ENCODE results near the gene NR2F2. TPM values are rescaled to one million over a fixed set of nuclear protein-coding genes. Genes with fewer than 3 reads are reported as not detected.
A peak's percentile ranks its signal among the peaks of the same experiment; 100 is the strongest.

NR2F2 gene
- total RNA-seq, 1 donor from 2014 or later, result 32.1 TPM

DNA sequence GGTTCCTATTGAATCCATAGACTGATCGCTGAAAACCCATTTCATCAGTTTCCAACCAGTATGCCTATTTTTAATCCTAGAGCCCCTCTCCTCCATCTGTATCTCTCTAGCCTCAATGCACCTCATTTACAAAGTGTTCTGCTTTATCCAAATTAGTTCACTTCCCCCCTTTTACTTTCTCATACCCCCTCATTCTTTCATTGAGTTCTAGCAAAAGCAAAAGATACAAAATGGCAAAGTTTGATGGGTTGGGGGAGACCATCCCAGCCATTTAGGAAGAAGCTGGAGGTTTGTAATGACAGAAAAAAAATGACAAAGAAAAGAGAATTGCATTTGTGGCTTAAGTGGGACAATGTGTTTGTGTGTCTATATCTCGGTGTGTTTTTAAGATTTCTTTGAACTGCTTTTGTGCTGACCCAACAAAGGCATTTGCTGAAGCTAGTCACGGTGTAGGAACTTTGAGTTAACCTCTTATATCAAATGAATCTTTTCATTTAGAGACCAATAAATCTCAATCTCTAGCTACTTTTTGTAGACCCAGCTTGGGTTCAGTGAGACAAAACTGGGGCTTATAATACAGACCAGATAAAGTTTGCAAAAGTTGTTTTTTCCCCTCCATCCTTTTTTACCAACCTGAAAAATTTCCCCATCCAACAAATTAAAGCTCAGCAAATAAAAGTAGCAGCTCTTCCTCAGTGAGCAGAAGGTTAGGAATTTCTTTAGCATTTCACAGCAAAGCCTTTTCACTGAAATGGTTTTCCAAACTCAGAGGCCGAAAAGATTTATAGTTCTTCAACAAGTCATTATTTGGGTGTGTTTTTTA, 18.7 kb downstream of the NR2F2 start:
- Histone ChIP-seq H3K9ac (no peak overlapping the region), H2AFZ (replicated peaks) (no peak overlapping the region), H3K27me3 (peaks cover 51% of the 10 kb centered on the region), H3K4me1 (peaks cover 93% of the 10 kb centered on the region), H3K27ac (no peak overlapping the region), H4K20me1 (ENCODE audit: low read depth) (peaks cover 95% of the 10 kb centered on the region), H3K4me3 (peak overlapping the region; percentile 7), H3F3A (ENCODE audit: low read depth) (peaks cover 90% of the 10 kb centered on the region), H3K36me3 (no peaks in the 10 kb centered on the region), H3K79me2 (ENCODE audit: low read depth) (peaks cover 80% of the 10 kb centered on the region), H3K9me3 (ENCODE audit: low read depth) (no peaks in the 10 kb centered on the region), H3K4me2 (peak overlapping the region; percentile 98)
- TF ChIP-seq EZH2 (IDR thresholded peaks at IDR 0.05), result no peak
- Mint-ChIP-seq H3K9me3 (no peaks in the 10 kb centered on the region), H3K4me1 (peaks cover 86% of the 10 kb centered on the region), H3K27ac (peak overlapping the region; percentile 52), H3K36me3 (peaks cover 4% of the 10 kb centered on the region), H3K4me3 (peak overlapping the region; percentile 79), H3K27me3 (ENCODE audit: insufficient read depth, low read depth) (peaks cover 30% of the 10 kb centered on the region)
- DNase-seq (ENCODE audit: low spot score), result peak; percentile 7

DNA sequence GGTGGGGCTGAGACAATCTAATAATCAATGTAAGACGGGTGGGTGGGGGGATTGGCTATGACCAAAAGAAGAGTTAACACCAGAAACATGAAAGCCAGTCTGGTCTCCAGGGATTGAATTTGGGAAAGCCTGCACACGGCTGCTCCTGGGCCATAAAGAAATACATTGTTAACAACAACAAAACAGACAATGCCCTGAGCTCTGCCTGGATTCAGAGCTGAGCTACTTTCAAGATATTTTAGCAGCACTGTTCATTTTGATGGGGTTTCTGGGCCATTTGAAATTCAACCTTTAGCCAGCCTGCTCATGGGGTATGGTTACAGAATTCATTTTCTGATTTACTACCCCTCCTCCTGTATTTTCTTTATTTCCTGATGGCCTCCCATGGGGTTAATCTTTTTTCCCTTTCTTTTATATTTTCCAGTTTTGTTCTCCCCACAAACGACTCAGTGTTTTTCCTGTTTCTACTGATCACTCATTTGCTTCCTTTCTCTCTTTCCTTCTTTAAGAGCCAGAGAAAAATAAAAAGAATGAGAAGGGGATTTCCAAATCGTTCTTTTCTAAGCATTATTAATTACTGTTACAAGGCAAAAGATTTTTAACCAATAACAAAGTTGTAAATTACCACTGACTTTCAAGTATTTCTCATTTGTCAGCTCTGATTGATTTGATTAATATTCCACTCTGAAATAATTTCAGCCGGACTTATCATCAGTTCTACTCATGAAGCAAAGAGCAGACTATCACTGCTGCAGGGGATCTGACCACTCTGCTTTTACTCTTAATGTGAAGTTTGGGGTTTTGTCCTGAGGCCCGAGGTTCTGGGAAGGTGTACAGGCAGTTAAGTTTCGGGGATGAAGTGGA, 19.6 kb downstream of the NR2F2 start:
- H3K9ac ChIP-seq, result no peak overlapping the region

GRCh38 chr15:96350934-96351724, 20.6 kb downstream of the NR2F2 start:
- Mint-ChIP-seq H3K36me3 (peaks cover 2% of the 10 kb centered on the region), H3K4me3 (peak overlapping the region; percentile 71), H3K9me3 (no peaks in the 10 kb centered on the region), H3K27me3 (ENCODE audit: insufficient read depth, low read depth) (peaks cover 28% of the 10 kb centered on the region), H3K27ac (no peak overlapping the region), H3K4me1 (peaks cover 77% of the 10 kb centered on the region)
- Histone ChIP-seq H2AFZ (replicated peaks) (no peak overlapping the region), H3K9me3 (ENCODE audit: low read depth) (no peaks in the 10 kb centered on the region), H3K4me1 (peaks cover 94% of the 10 kb centered on the region), H3K4me3 (peak overlapping the region; percentile 39), H3K36me3 (no peaks in the 10 kb centered on the region), H3K27ac (no peak overlapping the region), H4K20me1 (ENCODE audit: low read depth) (peaks cover 88% of the 10 kb centered on the region), H3K79me2 (ENCODE audit: low read depth) (peaks cover 65% of the 10 kb centered on the region), H3F3A (ENCODE audit: low read depth) (peaks cover 90% of the 10 kb centered on the region), H3K4me2 (peak overlapping the region; percentile 98), H3K27me3 (peaks cover 69% of the 10 kb centered on the region), H3K9ac (no peak overlapping the region)
- no peak for TF ChIP-seq CTCF (IDR thresholded peaks at IDR 0.05)
- no peak for TF ChIP-seq EZH2 (IDR thresholded peaks at IDR 0.05)
- no peak for TF ChIP-seq EZH2phosphoT487 (IDR thresholded peaks at IDR 0.05)
- DNase-seq (ENCODE audit: low spot score), result no peak

More for the DNA sequence above, 19.6 kb downstream of the NR2F2 start:
- no peak overlapping the region for H3K27ac Mint-ChIP-seq
- Histone ChIP-seq H3K79me2 (ENCODE audit: low read depth) (peaks cover 71% of the 10 kb centered on the region), H3K4me3 (peak overlapping the region; percentile 7), H3F3A (ENCODE audit: low read depth) (peaks cover 90% of the 10 kb centered on the region), H3K4me2 (peak overlapping the region; percentile 98), H2AFZ (replicated peaks) (no peak overlapping the region), H4K20me1 (ENCODE audit: low read depth) (peaks cover 91% of the 10 kb centered on the region), H3K9me3 (ENCODE audit: low read depth) (no peaks in the 10 kb centered on the region), H3K36me3 (no peaks in the 10 kb centered on the region), H3K27me3 (peaks cover 60% of the 10 kb centered on the region), H3K4me1 (peaks cover 93% of the 10 kb centered on the region), H3K27ac (no peak overlapping the region)
- peaks cover 28% of the 10 kb centered on the region for H3K27me3 Mint-ChIP-seq (ENCODE audit: insufficient read depth, low read depth)
- peak; percentile 62 for DNase-seq (ENCODE audit: low spot score)
- H3K4me1 Mint-ChIP-seq, result peaks cover 78% of the 10 kb centered on the region
- no peaks in the 10 kb centered on the region for H3K9me3 Mint-ChIP-seq
- peaks cover 2% of the 10 kb centered on the region for H3K36me3 Mint-ChIP-seq
- peak overlapping the region; percentile 73 for H3K4me3 Mint-ChIP-seq
- no peak for TF ChIP-seq EZH2 (IDR thresholded peaks at IDR 0.05)
